Keratinocyte (primary cell): Measurements from ENCODE around the gene MAPK1. TPM values are rescaled to one million over a fixed set of nuclear protein-coding genes. Genes with fewer than 3 reads are reported as not detected.

ENCODE experiments used
- DNase-seq: peaks from one replicate; pipeline ENCODE4 v3.0.0-alpha.2; 2011; ENCODE audit warnings: low read depth, missing footprints, low spot score
- FAIRE-seq: peaks from 2 replicates; lab custom pipeline; 2011; peaks lifted over from hg19 to GRCh38; lab: Jason Lieb, UNC
- H2AFZ ChIP-seq: 2 replicates; pipeline ENCODE4 v1.6.0; 2012; ENCODE audit warnings: low read length, control low read depth, inconsistent platforms; ENCODE audit not compliant: control insufficient read depth
- H3K27ac ChIP-seq: 2 replicates; pipeline ENCODE4 v1.5.1; 2011; ENCODE audit warnings: low read length; ENCODE audit not compliant: control insufficient read depth, insufficient read depth
- H3K27me3 ChIP-seq: 3 replicates; pipeline ENCODE4 v1.6.0; 2011; ENCODE audit warnings: low read length; ENCODE audit not compliant: control insufficient read depth, insufficient read depth; ENCODE audit errors: extremely low read depth
- H3K36me3 ChIP-seq, 2 experiments: 2 replicates in 1 of 2; 3 replicates in 1 of 2; pipeline ENCODE4 v1.5.1; 2011; ENCODE audit warnings: low read length in 2 of 2, mild to moderate bottlenecking in 1 of 2; ENCODE audit not compliant: control insufficient read depth in 2 of 2, insufficient read depth in 2 of 2; ENCODE audit errors: extremely low read depth in 1 of 2
- H3K4me1 ChIP-seq: 3 replicates; pipeline ENCODE4 v1.5.1; 2011; ENCODE audit warnings: low read length; ENCODE audit not compliant: control insufficient read depth, insufficient read depth; ENCODE audit errors: extremely low read depth
- H3K4me2 ChIP-seq: 3 replicates; pipeline ENCODE4 v1.6.0; 2011; ENCODE audit warnings: low read depth, low read length; ENCODE audit not compliant: control insufficient read depth, insufficient read depth; ENCODE audit errors: extremely low read depth
- H3K4me3 ChIP-seq, 3 experiments: fragments of 200-600 bp in 1 of 3; sonication (generic) in 1 of 3; 2 replicates in 2 of 3; 3 replicates in 1 of 3; pipeline ENCODE4 v1.5.1; 2011 to 2016; ENCODE audit warnings: low read length in 3 of 3, mild to moderate bottlenecking in 3 of 3, control low read depth in 2 of 3, inconsistent platforms in 1 of 3, low read depth in 1 of 3, mixed read lengths in 1 of 3, mixed run types in 1 of 3, moderate library complexity in 1 of 3; ENCODE audit not compliant: control insufficient read depth in 2 of 3, insufficient read depth in 2 of 3; ENCODE audit errors: extremely low read depth in 1 of 3
- H3K79me2 ChIP-seq: 2 replicates; pipeline ENCODE4 v1.6.0; 2012; ENCODE audit warnings: low read length; ENCODE audit not compliant: control insufficient read depth, insufficient read depth
- H3K9ac ChIP-seq: 3 replicates; pipeline ENCODE4 v1.6.0; 2011; ENCODE audit warnings: low read length; ENCODE audit not compliant: control insufficient read depth, insufficient read depth; ENCODE audit errors: extremely low read depth
- H3K9me1 ChIP-seq: 3 replicates; pipeline ENCODE4 v1.6.0; 2011; ENCODE audit warnings: low read length; ENCODE audit not compliant: control insufficient read depth, insufficient read depth; ENCODE audit errors: extremely low read depth
- H3K9me3 ChIP-seq: 2 replicates; pipeline ENCODE4 v1.5.1; 2012; ENCODE audit warnings: low read depth, low read length; ENCODE audit not compliant: control insufficient read depth
- H4K20me1 ChIP-seq: 3 replicates; pipeline ENCODE4 v1.6.0; 2011; ENCODE audit warnings: low read length; ENCODE audit not compliant: control insufficient read depth, insufficient read depth; ENCODE audit errors: extremely low read depth
- CTCF ChIP-seq, 3 experiments: IDR thresholded peaks in 1 of 3; conservative IDR thresholded peaks in 1 of 3; optimal IDR thresholded peaks in 1 of 3; 2 replicates in 2 of 3; 3 replicates in 1 of 3; pipeline versions ENCODE3 to v1.5.1; 2011; ENCODE audit warnings: low read length in 3 of 3, mild to moderate bottlenecking in 3 of 3, moderate library complexity in 2 of 3, control low read depth in 1 of 3, inconsistent platforms in 1 of 3; ENCODE audit not compliant: insufficient read depth in 2 of 3; ENCODE audit errors: extremely low read depth in 1 of 3
- EZH2 ChIP-seq: IDR thresholded peaks from one replicate; pipeline ENCODE4 v1.6.1; 2012; ENCODE audit warnings: inconsistent platforms, mild to moderate bottlenecking, low read length, moderate library complexity
- dilution Hi-C: fragments of 300-500 bp; cut with MboI; formaldehyde crosslinking; loops from one replicate; pipeline ENCODE4 v1.7.0; 2020; ENCODE audit warnings: low sequenced_read_pairs; ENCODE audit not compliant: extremely low pct_ligation_motif_present
- polyA plus RNA-seq, 5 experiments: library from polyadenylated mRNA; depleted of rRNA in 3 of 5; stranded (reverse) in 3 of 5; stranded (forward) in 1 of 5; unstranded in 1 of 5; fragments of >200 nt; gene quantifications; 1 replicate in 1 of 5; 2 replicates in 3 of 5; 3 replicates in 1 of 5; pipeline versions ENCODE4 v1.2.1 to v1.2.3, GENCODE V29; 2011 to 2012; ENCODE audit warnings: missing spikeins in 2 of 5, low read depth in 1 of 5, low replicate concordance in 1 of 5

The MAPK1 gene
- polyA plus RNA-seq, 1 donor (not counting 4 experiments of a cell fraction or from before 2014, with no cell fraction given), result 136 TPM

GRCh38 chr22:21816787-21817496 lies 50.5 kb downstream of the MAPK1 start:
- H3K36me3 ChIP-seq, result no peaks in the 10 kb centered on the region
- dilution Hi-C loops, result no loop called here
- peaks cover 22% of the 10 kb centered on the region for H3K4me1 ChIP-seq
- peaks cover 18% of the 10 kb centered on the region for H4K20me1 ChIP-seq
- no peak overlapping the region for H2AFZ ChIP-seq
- peak; percentile 82 for FAIRE-seq
- peak; percentile 26 for DNase-seq
- TF ChIP-seq CTCF (optimal IDR thresholded peaks at IDR 0.05 in 1 of 3, IDR thresholded peaks at IDR 0.05 in 1 of 3, conservative IDR thresholded peaks at IDR 0.05 in 1 of 3; ENCODE audit: extremely low read depth in 1 of 3, insufficient read depth in 2 of 3, low read length in 3 of 3) (no peak), EZH2 (no peak)
- no peaks in the 10 kb centered on the region for H3K27me3 ChIP-seq
- H3K79me2 ChIP-seq, result peaks cover 81% of the 10 kb centered on the region
- peak overlapping the region; percentile 74 for H3K27ac ChIP-seq
- H3K4me2 ChIP-seq, result peak overlapping the region; percentile 70
- H3K4me3 ChIP-seq, result peak overlapping the region in 1 of 3 experiments; percentile 47
- peak overlapping the region; percentile 58 for H3K9ac ChIP-seq
- H3K9me3 ChIP-seq, result no peaks in the 10 kb centered on the region
- H3K9me1 ChIP-seq, result peaks cover 6% of the 10 kb centered on the region

GRCh38 chr22:21816472-21816786 lies 51.0 kb downstream of the MAPK1 start:
- H3K9me1 ChIP-seq, result peaks cover 6% of the 10 kb centered on the region
- H2AFZ ChIP-seq, result no peak overlapping the region
- peaks cover 22% of the 10 kb centered on the region for H3K4me1 ChIP-seq
- H3K79me2 ChIP-seq, result peaks cover 79% of the 10 kb centered on the region
- H3K27me3 ChIP-seq, result no peaks in the 10 kb centered on the region
- FAIRE-seq (no peak), DNase-seq (no peak)
- H3K36me3 ChIP-seq, result no peaks in the 10 kb centered on the region
- dilution Hi-C loops, result no loop called here
- no peaks in the 10 kb centered on the region for H3K9me3 ChIP-seq
- TF ChIP-seq CTCF (optimal IDR thresholded peaks at IDR 0.05 in 1 of 3, IDR thresholded peaks at IDR 0.05 in 1 of 3, conservative IDR thresholded peaks at IDR 0.05 in 1 of 3; ENCODE audit: extremely low read depth in 1 of 3, insufficient read depth in 2 of 3, low read length in 3 of 3), result no peak
- TF ChIP-seq EZH2, result no peak
- peak overlapping the region in 1 of 3 experiments; percentile 29 for H3K4me3 ChIP-seq
- peak overlapping the region; percentile 74 for H3K27ac ChIP-seq
- peaks cover 17% of the 10 kb centered on the region for H4K20me1 ChIP-seq
- peak overlapping the region; percentile 70 for H3K4me2 ChIP-seq
- H3K9ac ChIP-seq, result peak overlapping the region; percentile 58
